KMS-11 (cell line): ENCODE measurements around the gene COL5A1.

Experiments
- H2AFZ ChIP-seq: fragments of 200-600 bp; sonication (generic); 2 replicates; pipeline ENCODE4 v1.6.1; 2016; ENCODE audit warnings: antibody characterized with exemption, mixed run types, low read depth
- H3K27ac ChIP-seq: fragments of 200-600 bp; sonication (generic); 2 replicates; pipeline ENCODE4 v1.6.1; 2016; ENCODE audit warnings: mild to moderate bottlenecking, mixed run types
- H3K27me3 ChIP-seq: fragments of 200-600 bp; sonication (generic); 2 replicates; pipeline ENCODE4 v1.6.1; 2017; ENCODE audit warnings: mild to moderate bottlenecking, low read depth, mixed run types, moderate library complexity; ENCODE audit not compliant: insufficient read depth
- H3K36me3 ChIP-seq: fragments of 200-600 bp; sonication (generic); 2 replicates; pipeline ENCODE4 v1.6.1; 2017; ENCODE audit warnings: mild to moderate bottlenecking, mixed run types; ENCODE audit not compliant: insufficient read depth
- H3K4me1 ChIP-seq: fragments of 200-600 bp; sonication (generic); 2 replicates; pipeline ENCODE4 v1.6.1; 2016; ENCODE audit warnings: mild to moderate bottlenecking, low read depth, mixed run types; ENCODE audit not compliant: poor library complexity, severe bottlenecking
- H3K4me2 ChIP-seq: fragments of 200-600 bp; sonication (generic); 2 replicates; pipeline ENCODE4 v1.7.0; 2016; ENCODE audit warnings: mild to moderate bottlenecking, mixed run types
- H3K4me3 ChIP-seq: fragments of 200-600 bp; sonication (generic); IDR thresholded peaks from 2 replicates; pipeline ENCODE4 v1.6.1; 2017; ENCODE audit warnings: low read depth, low read length, mixed read lengths; ENCODE audit not compliant: insufficient read depth
- H3K79me2 ChIP-seq: fragments of 200-600 bp; sonication (generic); 2 replicates; pipeline ENCODE4 v1.6.1; 2016; ENCODE audit warnings: low read depth, mixed run types; ENCODE audit not compliant: insufficient read depth
- H3K9ac ChIP-seq: fragments of 200-600 bp; sonication (generic); 2 replicates; pipeline ENCODE4 v1.6.1; 2016; ENCODE audit warnings: mild to moderate bottlenecking, mixed run types
- H4K20me1 ChIP-seq: fragments of 200-600 bp; sonication (generic); 2 replicates; pipeline ENCODE4 v1.6.1; 2016; ENCODE audit warnings: mild to moderate bottlenecking, mixed run types; ENCODE audit not compliant: insufficient read depth
- TF ChIP-seq, protein P1 (sequence below): fragments of 200-600 bp; sonication (generic); conservative IDR thresholded peaks from 2 replicates; pipeline ENCODE4 v1.6.1; 2017; ENCODE audit warnings: low read depth, mild to moderate bottlenecking, antibody characterized with exemption, low read length, moderate library complexity, mixed read lengths

COL5A1 gene

DNA sequence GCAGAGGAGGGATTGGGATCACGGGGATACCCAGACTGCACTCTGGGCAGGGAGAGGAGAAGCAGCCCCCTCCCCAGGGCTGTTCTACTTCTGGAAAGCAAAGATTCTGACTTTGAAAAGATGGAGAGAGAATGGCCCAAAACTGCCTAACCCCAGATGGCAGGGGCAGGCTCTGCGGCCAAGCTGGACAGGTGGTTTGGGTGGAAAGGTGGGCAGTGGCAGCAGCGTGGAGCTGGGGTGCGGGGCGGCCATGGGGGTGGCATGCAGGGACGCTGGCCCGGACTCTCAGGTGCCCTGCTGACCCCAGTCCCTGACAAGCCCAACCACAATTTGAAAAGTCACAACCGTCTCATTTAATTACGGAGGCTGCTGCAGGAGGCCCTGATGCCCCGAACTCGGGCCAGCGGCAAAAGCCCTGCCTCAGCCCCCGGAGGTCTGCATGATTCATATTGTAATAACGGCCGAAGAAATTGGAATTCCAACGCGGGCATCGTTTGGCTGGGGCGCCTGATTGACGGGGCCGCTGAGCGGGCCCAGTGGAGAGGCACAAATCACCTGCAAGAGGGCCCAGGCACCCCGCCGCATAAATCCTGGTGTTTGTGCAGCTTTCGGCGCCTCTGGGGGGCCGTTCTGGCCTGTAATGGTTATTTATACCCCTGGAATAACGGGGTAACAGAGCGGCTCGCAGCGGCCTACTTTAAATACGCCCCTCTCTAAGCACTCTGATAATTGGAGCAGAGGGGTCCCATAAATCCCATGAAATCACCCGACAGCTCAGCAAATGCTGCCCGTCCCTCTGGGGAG, 197.2 kb downstream of the COL5A1 start:
- Histone ChIP-seq H3K36me3 (no peaks in the 10 kb centered on the region), H4K20me1 (no peaks in the 10 kb centered on the region), H3K4me2 (no peak overlapping the region), H2AFZ (no peak overlapping the region), H3K27me3 (peaks cover 37% of the 10 kb centered on the region; the same call in 1 of the 2 replicates), H3K9ac (no peak overlapping the region), H3K4me3 (no peak overlapping the region), H3K79me2 (no peaks in the 10 kb centered on the region), H3K4me1 (no peaks in the 10 kb centered on the region), H3K27ac (no peak overlapping the region)
- TF ChIP-seq, protein P1, sequence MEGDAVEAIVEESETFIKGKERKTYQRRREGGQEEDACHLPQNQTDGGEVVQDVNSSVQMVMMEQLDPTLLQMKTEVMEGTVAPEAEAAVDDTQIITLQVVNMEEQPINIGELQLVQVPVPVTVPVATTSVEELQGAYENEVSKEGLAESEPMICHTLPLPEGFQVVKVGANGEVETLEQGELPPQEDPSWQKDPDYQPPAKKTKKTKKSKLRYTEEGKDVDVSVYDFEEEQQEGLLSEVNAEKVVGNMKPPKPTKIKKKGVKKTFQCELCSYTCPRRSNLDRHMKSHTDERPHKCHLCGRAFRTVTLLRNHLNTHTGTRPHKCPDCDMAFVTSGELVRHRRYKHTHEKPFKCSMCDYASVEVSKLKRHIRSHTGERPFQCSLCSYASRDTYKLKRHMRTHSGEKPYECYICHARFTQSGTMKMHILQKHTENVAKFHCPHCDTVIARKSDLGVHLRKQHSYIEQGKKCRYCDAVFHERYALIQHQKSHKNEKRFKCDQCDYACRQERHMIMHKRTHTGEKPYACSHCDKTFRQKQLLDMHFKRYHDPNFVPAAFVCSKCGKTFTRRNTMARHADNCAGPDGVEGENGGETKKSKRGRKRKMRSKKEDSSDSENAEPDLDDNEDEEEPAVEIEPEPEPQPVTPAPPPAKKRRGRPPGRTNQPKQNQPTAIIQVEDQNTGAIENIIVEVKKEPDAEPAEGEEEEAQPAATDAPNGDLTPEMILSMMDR: no peak

DNA sequence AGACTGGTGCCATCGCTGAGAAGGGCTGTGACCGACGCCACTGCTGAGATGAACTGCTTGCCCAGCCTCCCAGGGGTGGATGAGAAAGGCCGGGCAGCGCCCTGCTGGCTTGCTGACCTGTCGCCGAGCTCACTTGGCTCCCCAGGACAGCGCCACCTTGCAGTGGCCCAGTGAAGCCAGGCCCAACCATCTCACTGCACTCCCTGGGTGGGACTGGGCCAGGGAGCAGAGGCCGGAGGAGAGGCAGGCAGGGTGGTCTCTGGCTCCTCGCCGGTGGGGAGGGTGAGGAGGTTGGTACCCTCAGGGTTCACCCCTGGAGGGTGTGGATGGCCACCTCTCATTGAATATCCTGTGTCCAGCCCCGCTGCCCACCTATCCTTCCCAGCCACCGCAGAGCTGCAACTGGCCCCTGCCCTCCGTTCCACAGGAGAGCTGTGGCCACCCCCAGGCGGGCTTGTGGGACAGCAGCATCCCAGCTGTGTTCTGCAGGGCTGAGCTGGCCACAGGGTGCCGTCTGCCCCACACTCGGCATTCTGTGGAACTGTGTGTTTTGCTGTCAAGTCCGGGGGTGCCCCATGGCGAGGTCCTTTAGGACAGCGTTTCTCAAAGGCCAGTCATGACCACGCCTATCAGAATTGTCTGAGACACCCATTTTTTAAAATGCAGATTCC, 198.0 kb downstream of the COL5A1 start:
- peaks cover 44% of the 10 kb centered on the region; the same call in 1 of the 2 replicates for H3K27me3 ChIP-seq
- no peak overlapping the region for H2AFZ ChIP-seq
- H3K27ac ChIP-seq: no peak overlapping the region
- H3K4me2 ChIP-seq: no peak overlapping the region
- no peaks in the 10 kb centered on the region for H3K36me3 ChIP-seq
- H3K4me1 ChIP-seq: no peaks in the 10 kb centered on the region
- H3K9ac ChIP-seq: no peak overlapping the region
- no peak overlapping the region for H3K4me3 ChIP-seq
- H4K20me1 ChIP-seq: no peaks in the 10 kb centered on the region
- no peaks in the 10 kb centered on the region for H3K79me2 ChIP-seq
- TF ChIP-seq, protein P1: no peak

DNA sequence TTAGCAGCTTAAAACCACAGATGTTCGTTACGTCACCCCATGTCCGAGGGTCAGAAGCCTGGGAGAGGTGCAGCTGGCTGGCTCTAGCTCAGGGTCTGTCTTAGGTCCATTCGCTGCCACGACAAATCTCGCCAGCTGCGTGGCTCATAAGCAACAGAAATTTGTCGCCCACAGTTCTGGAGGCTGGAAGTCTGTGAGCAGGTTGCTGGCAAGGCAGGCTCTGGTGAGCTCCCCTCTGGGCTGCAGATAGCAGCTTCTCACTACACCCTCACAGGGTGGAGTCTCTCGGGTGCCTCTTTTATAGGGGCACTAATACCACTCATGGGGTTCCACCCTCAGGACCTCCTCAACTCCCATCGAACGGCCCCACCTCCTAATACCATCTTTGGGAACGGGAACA, 198.9 kb downstream of the COL5A1 start:
- Histone ChIP-seq H3K4me3 (no peak overlapping the region), H3K4me1 (no peaks in the 10 kb centered on the region), H4K20me1 (no peaks in the 10 kb centered on the region), H2AFZ (no peak overlapping the region), H3K27ac (no peak overlapping the region), H3K27me3 (peaks cover 47% of the 10 kb centered on the region; the same call in 1 of the 2 replicates), H3K4me2 (no peak overlapping the region), H3K36me3 (no peaks in the 10 kb centered on the region), H3K79me2 (no peaks in the 10 kb centered on the region), H3K9ac (no peak overlapping the region)
- TF ChIP-seq, protein P1: no peak

DNA sequence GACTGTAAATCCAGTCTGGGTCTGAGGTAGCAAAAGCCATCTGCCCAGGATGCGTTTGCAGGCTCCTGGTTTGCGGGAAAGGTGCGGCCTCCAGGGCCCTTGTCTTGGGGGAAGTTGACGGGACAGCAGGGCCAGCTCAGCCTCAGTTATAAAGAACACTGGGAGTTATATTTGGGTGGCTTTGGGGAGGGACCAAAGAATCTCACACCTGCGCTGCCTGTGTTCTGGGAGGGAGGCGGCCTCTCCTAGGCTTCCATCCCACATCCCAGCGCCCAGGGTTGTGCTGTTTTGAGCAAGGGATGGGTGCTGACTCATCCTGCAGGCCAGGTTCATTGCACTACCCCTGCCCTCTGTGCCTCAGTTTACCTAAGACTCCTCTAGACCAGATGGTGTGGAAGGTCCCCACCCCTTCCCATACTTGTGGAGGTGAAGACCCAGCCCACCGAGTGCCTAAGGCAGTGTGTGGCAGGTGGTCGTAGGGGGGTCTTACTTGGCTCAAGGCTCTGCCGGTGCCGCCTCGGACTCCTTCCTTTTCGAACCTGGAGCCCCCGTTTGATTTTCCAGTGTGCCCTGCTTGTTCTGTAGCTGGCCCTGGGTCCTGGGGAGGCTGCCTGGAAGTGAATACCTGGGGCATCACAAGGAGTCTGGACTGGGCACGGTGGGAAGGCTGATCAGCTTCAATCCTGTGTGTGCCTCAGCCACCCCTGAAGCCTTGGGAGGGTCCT, 199.7 kb downstream of the COL5A1 start:
- H3K9ac ChIP-seq: no peak overlapping the region
- H4K20me1 ChIP-seq: no peaks in the 10 kb centered on the region
- H3K4me1 ChIP-seq: no peaks in the 10 kb centered on the region
- no peak overlapping the region for H2AFZ ChIP-seq
- H3K4me2 ChIP-seq: no peak overlapping the region
- peaks cover 48% of the 10 kb centered on the region; the same call in 1 of the 2 replicates for H3K27me3 ChIP-seq
- H3K36me3 ChIP-seq: no peaks in the 10 kb centered on the region
- H3K79me2 ChIP-seq: no peaks in the 10 kb centered on the region
- TF ChIP-seq, protein P1: no peak
- H3K4me3 ChIP-seq: no peak overlapping the region
- H3K27ac ChIP-seq: no peak overlapping the region
